Activated CD4-positive, CD25-positive, alpha-beta regulatory T cell treated with anti-CD3 and anti-CD28 coated beads, Interleukin-2, amount 50 U/mL, for 72 hours (primary cell): ENCODE data around the gene CYGB.
"Not testable (repeated sequence)": the region's sequence is repeated elsewhere in the genome, so short reads cannot be mapped to it uniquely, and the experiment has no call there.

ENCODE experiments used
- DNase-seq: peaks from one replicate; pipeline ENCODE4 v3.0.0; 2021

The CYGB gene

GRCh38 chr17:76519048-76519966 is 18.2 kb downstream of the CYGB start:
- DNase-seq = no peak

DNA sequence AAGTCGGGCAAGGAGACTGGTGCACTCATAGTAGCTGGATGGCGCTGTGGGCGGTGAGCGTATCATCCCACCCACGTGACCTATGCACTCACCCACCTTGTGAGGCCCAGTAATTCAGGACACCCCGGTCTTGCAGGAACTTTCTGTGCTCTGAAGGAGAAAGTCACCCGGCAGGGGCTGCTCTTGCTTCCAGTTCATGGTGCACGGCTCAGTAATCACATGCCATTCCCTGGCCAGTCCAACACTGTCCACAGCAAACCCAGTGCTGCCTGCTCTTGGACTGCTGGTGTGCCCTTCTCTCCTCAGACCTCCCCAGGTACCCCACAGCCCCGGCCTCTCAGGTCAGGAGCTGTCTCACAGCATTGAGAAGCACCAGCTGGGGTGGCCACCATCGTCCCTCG is 19.9 kb downstream of the CYGB start:
- no peak for DNase-seq

GRCh38 chr17:76515274-76515949 is 22.1 kb downstream of the CYGB start:
- DNase-seq = peak; percentile 72

GRCh38 chr17:76514355-76514754 is 23.2 kb downstream of the CYGB start:
- not testable (repeated sequence) for DNase-seq

DNA sequence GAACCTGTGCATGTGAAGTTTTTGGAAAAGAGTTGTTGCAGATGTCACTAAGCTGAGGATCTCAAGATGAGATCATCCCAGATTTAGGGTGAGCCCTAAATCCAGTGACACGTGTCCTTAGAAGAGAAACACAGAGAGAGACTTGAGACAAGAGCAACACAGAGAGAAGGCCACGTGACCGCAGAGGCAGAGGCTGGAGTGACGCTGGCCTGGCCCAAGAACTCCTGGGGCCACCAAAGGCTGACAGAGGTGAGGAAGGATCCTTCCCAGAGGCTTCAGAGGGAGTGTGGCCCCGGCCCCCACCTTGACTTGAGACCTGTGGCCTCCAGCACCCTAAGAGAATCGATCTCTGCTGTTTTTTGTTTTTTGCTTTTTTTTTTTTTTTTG is 24.2 kb downstream of the CYGB start:
- DNase-seq = no peak

DNA sequence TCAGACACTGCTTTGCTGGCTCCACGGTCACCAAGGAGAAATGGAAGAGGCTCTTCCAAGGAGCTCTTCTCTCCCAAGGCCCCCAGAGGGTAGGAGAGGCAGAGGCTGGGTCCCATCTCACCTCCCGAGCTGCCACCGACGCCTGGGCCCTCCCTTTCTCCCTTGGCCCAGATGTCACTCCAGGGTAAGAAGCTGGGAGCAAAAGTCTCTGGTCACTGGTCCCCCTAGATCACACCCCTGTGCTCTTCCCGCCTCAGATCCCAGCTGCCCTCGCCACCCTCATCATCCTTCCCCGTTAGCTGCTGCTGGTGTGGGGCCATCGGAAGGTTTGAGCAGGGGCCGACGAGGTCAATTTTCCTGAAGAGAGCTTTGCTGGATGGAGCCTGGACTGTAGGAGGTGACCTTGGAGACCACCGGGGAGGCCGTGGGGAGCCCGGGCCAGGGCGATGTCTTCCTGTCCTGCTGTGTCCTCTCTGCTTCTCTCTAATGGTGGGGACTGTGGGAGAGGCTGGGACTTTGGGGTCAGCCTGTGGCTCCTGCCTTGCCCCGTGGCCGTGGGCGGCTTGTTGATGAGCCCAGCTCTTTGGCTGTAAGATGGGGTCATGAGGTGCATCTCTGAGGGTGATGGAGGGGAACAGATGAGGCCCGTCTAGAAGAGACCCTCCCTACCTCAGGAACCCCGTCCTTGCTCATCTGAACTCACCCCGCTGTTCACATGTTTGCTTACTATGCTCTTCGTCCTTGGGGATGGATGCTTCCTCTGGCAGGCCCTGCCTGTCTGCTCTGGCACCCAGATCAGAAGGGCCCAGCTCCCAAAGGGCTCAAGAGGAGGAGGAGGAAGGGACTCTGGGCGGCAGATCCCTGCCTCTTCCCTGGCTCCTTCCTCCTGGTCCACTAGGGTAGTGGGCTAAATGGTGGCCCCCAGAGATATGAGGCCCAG is 24.9 kb downstream of the CYGB start:
- DNase-seq = no peak

DNA sequence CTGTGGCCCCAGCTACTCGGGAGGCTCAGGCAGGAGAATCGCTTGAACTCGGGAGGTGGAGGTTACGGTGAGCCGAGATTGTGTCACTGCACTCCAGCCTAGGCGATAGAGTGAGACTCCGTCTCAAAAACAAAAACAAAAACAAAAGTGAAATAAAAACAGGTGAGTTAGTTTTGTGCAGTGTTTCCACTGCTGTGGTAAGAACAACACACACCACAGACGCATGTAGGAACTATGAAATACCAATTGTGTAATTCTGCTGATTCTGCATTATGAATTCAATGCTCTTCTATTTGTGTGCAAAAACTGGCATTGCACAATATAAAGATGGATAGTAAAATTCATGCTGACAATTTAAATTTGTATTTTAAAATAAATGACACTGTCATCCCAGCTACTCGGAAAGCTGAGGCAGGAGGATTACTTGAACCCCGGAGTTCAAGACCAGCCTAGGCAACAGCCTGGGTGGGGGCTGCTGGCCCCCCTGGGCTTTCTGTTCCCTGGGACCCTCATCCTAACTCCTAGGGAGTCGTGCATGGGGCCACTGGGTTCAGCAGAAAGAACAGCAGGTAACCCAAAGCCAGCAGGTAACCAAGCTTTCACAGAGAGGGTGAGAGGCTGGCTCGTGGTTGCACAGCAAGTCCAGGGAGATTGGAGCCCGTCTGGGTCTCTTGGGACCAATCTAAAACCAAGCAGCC is 25.7 kb downstream of the CYGB start:
- DNase-seq = no peak

GRCh38 chr17:76510831-76511244 is 26.7 kb downstream of the CYGB start:
- DNase-seq = no peak

DNA sequence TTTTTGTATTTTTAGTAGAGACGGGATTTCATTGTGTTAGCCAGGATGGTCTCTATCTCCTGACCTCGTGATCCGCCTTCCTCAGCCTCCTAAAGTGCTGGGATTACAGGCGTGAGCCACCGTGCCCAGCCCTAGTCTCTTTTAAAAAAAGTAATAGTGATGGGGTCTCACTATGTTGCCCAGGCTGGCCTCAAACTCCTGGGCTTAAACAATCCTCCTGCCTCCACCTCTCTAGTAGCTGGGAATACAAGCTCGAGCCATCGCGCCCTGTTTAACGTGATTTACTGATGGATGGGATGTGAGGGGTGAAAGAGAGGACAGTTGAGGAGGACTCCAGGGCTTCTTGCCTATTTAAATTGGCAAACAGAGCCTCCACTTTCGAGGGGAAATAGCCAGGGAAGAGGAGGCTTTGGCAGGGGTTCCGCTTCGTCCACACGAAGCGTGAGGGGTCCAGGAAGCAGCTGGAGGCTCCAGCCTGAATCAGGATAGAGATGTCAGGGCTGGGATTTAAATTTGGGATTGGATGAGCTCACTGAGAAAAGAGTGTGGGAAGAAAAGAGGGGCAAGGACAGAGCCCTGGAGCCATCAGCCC is 28.9 kb downstream of the CYGB start:
- DNase-seq = not testable (repeated sequence)

- peak; percentile 93 for DNase-seq
Observed at GRCh38 chr17:76506408-76507345, 30.8 kb downstream of the CYGB start.

DNA sequence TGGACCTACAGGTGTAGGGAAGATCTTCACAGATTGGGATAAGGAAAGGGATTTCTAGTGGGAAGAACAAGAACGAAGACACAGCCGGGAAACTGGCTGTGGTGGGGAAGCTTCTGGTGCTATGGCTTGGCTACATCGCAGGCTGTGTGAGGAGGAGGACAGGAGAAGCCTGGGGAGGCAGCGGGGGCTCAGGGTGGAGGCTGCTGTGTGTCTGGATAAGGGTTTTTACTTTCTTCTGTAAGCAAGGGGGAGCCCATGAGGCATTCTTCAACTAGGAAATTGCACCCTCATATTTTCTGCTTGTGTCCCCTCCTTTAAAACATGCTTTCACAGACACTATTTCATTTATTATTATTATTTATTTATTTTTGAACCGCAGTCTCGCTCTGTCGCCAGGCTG is 33.4 kb downstream of the CYGB start:
- no peak for DNase-seq

- DNase-seq = no peak
Observed at GRCh38 chr17:76502341-76503211, 34.9 kb downstream of the CYGB start.

DNA sequence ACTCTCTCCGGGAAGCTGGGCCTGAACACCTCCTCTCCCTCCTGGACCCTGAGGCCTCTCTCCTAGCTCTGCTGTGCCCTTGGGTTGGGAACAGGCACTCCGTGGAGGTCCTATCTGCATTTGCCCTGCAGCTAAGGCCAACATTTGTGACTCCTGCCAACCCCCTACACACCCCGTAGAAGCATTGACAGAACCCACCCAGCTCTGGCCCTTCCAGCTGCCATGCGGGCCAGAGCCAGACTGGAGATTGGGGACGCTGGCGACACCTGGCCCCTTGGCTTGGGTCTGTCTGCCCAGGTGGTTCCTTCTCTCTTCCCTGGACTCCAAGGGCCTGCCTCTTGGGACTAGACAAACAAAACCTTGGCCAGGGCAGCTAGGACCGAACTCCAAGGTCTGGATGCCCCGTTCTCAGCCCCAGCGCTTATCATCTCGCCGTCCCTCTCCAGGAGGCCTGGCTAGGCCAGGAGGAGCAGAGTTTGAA is 35.6 kb downstream of the CYGB start:
- no peak for DNase-seq

DNA sequence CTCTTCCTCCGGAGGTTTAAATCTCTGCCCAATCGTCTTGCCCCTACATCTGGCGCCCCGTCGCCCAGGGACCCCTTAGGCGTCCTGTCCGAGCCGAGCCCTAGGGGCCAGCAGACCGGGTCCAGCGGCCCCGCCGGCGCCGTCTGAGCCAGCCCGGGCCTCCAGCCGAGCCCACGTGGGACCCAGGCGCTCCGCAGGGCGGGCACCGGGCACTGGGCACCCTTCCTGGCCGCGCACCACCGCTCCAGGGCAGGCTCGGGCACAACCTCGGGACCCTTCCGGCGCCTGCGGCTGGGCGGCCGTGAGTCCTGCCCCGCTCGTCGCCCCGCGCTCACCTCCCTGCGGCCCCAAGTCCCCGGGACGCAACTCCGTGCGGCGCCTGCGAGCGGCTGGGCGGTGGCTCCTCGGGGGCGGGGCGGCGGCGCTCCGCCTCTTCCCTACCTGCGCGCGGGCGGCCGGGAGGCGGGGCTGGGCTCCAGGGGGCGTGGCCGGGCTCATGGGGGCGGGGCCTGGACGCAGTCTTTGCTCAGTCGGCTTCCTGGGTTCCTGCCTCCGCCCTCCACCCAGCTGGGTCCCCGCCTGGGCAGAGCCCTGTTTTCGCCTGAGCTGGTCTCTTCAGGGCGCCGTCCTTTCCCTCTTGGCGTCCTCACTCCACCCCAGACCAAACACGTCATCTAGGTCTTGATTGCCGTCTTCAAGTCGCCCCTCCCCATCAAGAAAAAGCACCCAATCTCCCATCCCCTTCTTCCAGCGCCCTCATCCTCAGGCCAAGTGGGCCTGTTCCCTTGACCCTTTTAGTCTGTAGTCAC is 36.3 kb downstream of the CYGB start, which contains the start of gene RHBDF2:
Gene RHBDF2 (minus strand): TSS at position 406 of the 809 bp plus-strand sequence. CDS start 19,899 bp downstream, outside the sequence.
- DNase-seq = peak; percentile 99

DNA sequence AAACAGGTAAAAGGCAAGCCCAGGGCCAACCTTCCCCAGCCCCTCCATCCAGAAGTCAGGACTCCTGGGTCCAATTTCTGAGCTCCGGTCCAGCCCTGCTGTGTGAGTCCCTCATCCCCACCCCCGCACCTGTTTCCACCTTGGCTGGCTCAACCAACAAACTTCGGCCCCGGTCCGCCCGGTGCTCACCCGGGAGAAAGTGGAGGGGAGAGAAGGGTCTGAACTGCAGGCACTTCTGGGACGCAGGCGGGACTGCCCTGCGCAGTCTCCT is 36.8 kb downstream of the CYGB start:
- no peak for DNase-seq

GRCh38 chr17:76500074-76500746 is 37.3 kb downstream of the CYGB start:
- no peak for DNase-seq

DNA sequence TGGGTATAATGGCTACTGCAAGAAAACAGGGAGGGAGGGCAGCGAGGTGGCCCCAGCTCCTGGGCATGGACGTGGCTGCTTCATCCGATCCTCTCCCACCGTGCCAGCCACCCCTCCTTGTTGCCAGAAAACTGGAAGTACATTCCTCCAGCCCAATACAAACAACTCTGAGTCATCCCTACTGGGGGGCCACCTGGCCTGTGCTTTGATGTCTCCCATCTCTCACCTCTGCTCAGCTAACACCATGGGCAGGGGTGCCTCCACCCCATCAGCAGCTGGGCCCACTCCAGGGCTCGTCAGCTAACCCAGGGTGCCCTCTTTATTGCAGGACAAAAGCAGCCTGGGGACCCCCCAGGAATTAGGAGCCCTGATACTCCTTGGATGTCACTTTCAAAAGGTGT is 38.2 kb downstream of the CYGB start:
- no peak for DNase-seq

- DNase-seq = no peak
Observed at GRCh38 chr17:76498876-76499251, 38.6 kb downstream of the CYGB start.
